GM19455 (cell line): ENCODE data around the gene CEBPB.
"Not testable (repeated sequence)": the region's sequence is repeated elsewhere in the genome, so short reads cannot be mapped to it uniquely, and the experiment has no call there.

ENCODE experiments used
- ATAC-seq: cut with Tn5 transposase; IDR thresholded peaks from one replicate; pipeline ENCODE4 v1.9.1; 2021; ENCODE audit not compliant: unreplicated experiment

The CEBPB gene

GRCh38 chr20:50169329-50169823 lies 21.3 kb upstream of the CEBPB start:
- ATAC-seq: no peak

- ATAC-seq: no peak
Measured at GRCh38 chr20:50170549-50171220, 19.9 kb upstream of the CEBPB start.

- no peak for ATAC-seq
Measured at GRCh38 chr20:50172347-50173013, 18.1 kb upstream of the CEBPB start.

GRCh38 chr20:50174456-50174855 lies 16.2 kb upstream of the CEBPB start:
- ATAC-seq: no peak

- no peak for ATAC-seq
Measured at GRCh38 chr20:50175938-50176933, 14.4 kb upstream of the CEBPB start.

GRCh38 chr20:50178672-50179071 lies 12.0 kb upstream of the CEBPB start:
- ATAC-seq: not testable (repeated sequence)

GRCh38 chr20:50181344-50181743 lies 9.3 kb upstream of the CEBPB start:
- ATAC-seq: no peak

GRCh38 chr20:50182346-50182745 lies 8.3 kb upstream of the CEBPB start:
- ATAC-seq: no peak

- ATAC-seq: no peak
Measured at GRCh38 chr20:50185426-50185825, 5.2 kb upstream of the CEBPB start.

GRCh38 chr20:50186151-50186885 lies 4.3 kb upstream of the CEBPB start:
- ATAC-seq: no peak

GRCh38 chr20:50186987-50187402 lies 3.6 kb upstream of the CEBPB start:
- no peak for ATAC-seq

- no peak for ATAC-seq
Measured at GRCh38 chr20:50187403-50188051, 3.1 kb upstream of the CEBPB start.

GRCh38 chr20:50188287-50188688 lies 2.3 kb upstream of the CEBPB start:
- ATAC-seq: no peak

- ATAC-seq: no peak
Measured at GRCh38 chr20:50188879-50189680, 1.6 kb upstream of the CEBPB start.

GRCh38 chr20:50189681-50190250 lies 864 bp upstream of the CEBPB start:
- no peak for ATAC-seq

- peak; percentile 33 for ATAC-seq
Measured at GRCh38 chr20:50191065-50191543, 474 bp downstream of the CEBPB start.

GRCh38 chr20:50191544-50192363 lies 1.1 kb downstream of the CEBPB start:
- peak; percentile 26 for ATAC-seq
